Fibroblast of upper back skin (primary cell): Measurements from ENCODE around the gene OR5AP2.
"Not testable (repeated sequence)": the region's sequence is repeated elsewhere in the genome, so short reads cannot be mapped to it uniquely, and the experiment has no call there.

Source experiments
- DNase-seq: peaks from one replicate; pipeline ENCODE4 v3.0.0-alpha.2; 2013

Gene OR5AP2

GRCh38 chr11:56642339-56642738 is at the start of gene OR5AP2:
Gene OR5AP2, minus strand, starts transcription at chr11:56642439. Its CDS starts 0 bp downstream, at chr11:56642439.
- no peak for DNase-seq

GRCh38 chr11:56691179-56691578 is 48.9 kb upstream of the OR5AP2 start:
- DNase-seq: not testable (repeated sequence)

GRCh38 chr11:56688554-56689100 is 46.4 kb upstream of the OR5AP2 start:
- DNase-seq: no peak

- no peak for DNase-seq
Measured at GRCh38 chr11:56670984-56671383, 28.7 kb upstream of the OR5AP2 start.

- DNase-seq: no peak
Measured at GRCh38 chr11:56663386-56663785, 21.1 kb upstream of the OR5AP2 start, which contains the start of gene OR5AR1. Gene OR5AR1, plus strand, starts transcription at chr11:56663686. Its CDS starts 0 bp downstream, at chr11:56663686.

- DNase-seq: no peak
Measured at GRCh38 chr11:56659755-56660154, 17.5 kb upstream of the OR5AP2 start.

GRCh38 chr11:56637500-56637899 is 4.7 kb downstream of the OR5AP2 start:
- DNase-seq: no peak

GRCh38 chr11:56636861-56637260 is 5.4 kb downstream of the OR5AP2 start:
- DNase-seq: no peak

- no peak for DNase-seq
Measured at GRCh38 chr11:56632329-56632728, 9.9 kb downstream of the OR5AP2 start.

GRCh38 chr11:56625946-56626345 is 16.3 kb downstream of the OR5AP2 start:
- DNase-seq: no peak

- DNase-seq: peak; percentile 32
Measured at GRCh38 chr11:56624661-56625110, 17.6 kb downstream of the OR5AP2 start.

GRCh38 chr11:56611174-56611573 is 31.1 kb downstream of the OR5AP2 start:
- no peak for DNase-seq

- DNase-seq: not testable (repeated sequence)
Measured at GRCh38 chr11:56592088-56592717, 50.0 kb downstream of the OR5AP2 start.
